GM23338 (cell line): ENCODE results near the gene EFHC2. TPM values are rescaled to one million over a fixed set of nuclear protein-coding genes. Genes with fewer than 3 reads are reported as not detected.

Source experiments
- ATAC-seq: fragments of 200-7000 bp; cut with Tn5 transposase; 3 replicates; pipeline ENCODE4 v1.9.1; 2020
- DNase-seq: peaks from one replicate; pipeline ENCODE4 v3.0.0-alpha.2; 2015; ENCODE audit warnings: low spot score
- H2AFZ ChIP-seq: fragments of 200-600 bp; sonication (generic); 2 replicates; pipeline ENCODE4 v1.8.0; 2016; ENCODE audit warnings: antibody characterized with exemption, mild to moderate bottlenecking, moderate library complexity
- H3F3A ChIP-seq: fragments of 200-600 bp; sonication (generic); replicated peaks from 2 replicates; pipeline ENCODE4 v1.8.0; 2017; ENCODE audit warnings: antibody characterized with exemption, mixed run types, low read depth
- H3K27ac ChIP-seq: fragments of 200-600 bp; sonication (generic); 2 replicates; pipeline ENCODE4 v1.6.1; 2016; ENCODE audit warnings: low read depth
- H3K27me3 ChIP-seq: fragments of 200-600 bp; sonication (generic); 2 replicates; pipeline ENCODE4 v1.8.0; 2016; ENCODE audit warnings: mild to moderate bottlenecking, mixed run types, moderate library complexity; ENCODE audit not compliant: insufficient read depth
- H3K36me3 ChIP-seq: fragments of 200-600 bp; sonication (generic); 2 replicates; pipeline ENCODE4 v1.8.0; 2016; ENCODE audit warnings: mild to moderate bottlenecking; ENCODE audit not compliant: insufficient read depth
- H3K4me1 ChIP-seq: fragments of 200-600 bp; sonication (generic); 2 replicates; pipeline ENCODE4 v1.8.0; 2016; ENCODE audit warnings: mild to moderate bottlenecking, moderate library complexity; ENCODE audit not compliant: insufficient read depth
- H3K4me2 ChIP-seq: fragments of 200-600 bp; sonication (generic); 2 replicates; pipeline ENCODE4 v1.7.1; 2017; ENCODE audit warnings: mixed run types
- H3K4me3 ChIP-seq: fragments of 200-600 bp; sonication (generic); 2 replicates; pipeline ENCODE4 v1.6.1; 2016; ENCODE audit warnings: mixed run types
- H3K79me2 ChIP-seq: fragments of 200-600 bp; sonication (generic); replicated peaks from 2 replicates; pipeline ENCODE4 v1.8.0; 2017; ENCODE audit warnings: mild to moderate bottlenecking; ENCODE audit not compliant: insufficient read depth
- H3K9me2 ChIP-seq: fragments of 200-600 bp; sonication (generic); 2 replicates; pipeline ENCODE4 v1.8.0; 2017; ENCODE audit not compliant: insufficient read depth
- H4K20me1 ChIP-seq: fragments of 200-600 bp; sonication (generic); replicated peaks from 2 replicates; pipeline ENCODE4 v1.8.0; 2017; ENCODE audit warnings: mild to moderate bottlenecking; ENCODE audit not compliant: insufficient read depth
- H3K27ac Mint-ChIP-seq: 2 replicates; pipeline ENCODE4 v1.8.0; 2020; ENCODE audit warnings: inconsistent platforms, mild to moderate bottlenecking, moderate library complexity, mixed read lengths
- H3K27me3 Mint-ChIP-seq: 3 replicates; pipeline ENCODE4 v1.8.0; 2022; ENCODE audit warnings: low read depth, mild to moderate bottlenecking, moderate library complexity, mixed read lengths, inconsistent platforms; ENCODE audit not compliant: insufficient read depth, poor library complexity
- H3K36me3 Mint-ChIP-seq: 3 replicates; pipeline ENCODE4 v1.8.0; 2021; ENCODE audit warnings: low read depth, mild to moderate bottlenecking, inconsistent platforms, moderate library complexity, mixed read lengths
- H3K4me1 Mint-ChIP-seq: 3 replicates; pipeline ENCODE4 v1.8.0; 2020; ENCODE audit warnings: mild to moderate bottlenecking, inconsistent platforms, mixed read lengths
- H3K4me3 Mint-ChIP-seq: 3 replicates; pipeline ENCODE4 v1.8.0; 2021; ENCODE audit warnings: moderate library complexity, mild to moderate bottlenecking, inconsistent platforms, mixed read lengths
- H3K9me3 Mint-ChIP-seq: 3 replicates; pipeline ENCODE4 v1.8.0; 2020; ENCODE audit warnings: moderate library complexity, mild to moderate bottlenecking, inconsistent platforms, mixed read lengths
- CREB1 ChIP-seq: fragments of 250-450 bp; sonication (Bioruptor Pico); IDR thresholded peaks from 2 replicates; pipeline ENCODE4 v1.5.0; 2020; ENCODE audit warnings: low read depth, mild to moderate bottlenecking, moderate library complexity
- CTCF ChIP-seq, 2 experiments: fragments of 200-600 bp in 1 of 2; sonication (generic) in 1 of 2; conservative IDR thresholded peaks; 2 replicates each; pipeline versions ENCODE4 v1.5.1 to v1.6.1; 2016 to 2017; ENCODE audit warnings: antibody characterized with exemption in 2 of 2, low read depth in 2 of 2, mild to moderate bottlenecking in 2 of 2, moderate library complexity in 1 of 2
- ETS1 ChIP-seq: IDR thresholded peaks from 2 replicates; pipeline ENCODE4 v1.6.1; 2016; ENCODE audit warnings: antibody characterized with exemption
- EZH2 ChIP-seq: fragments of 200-600 bp; sonication (generic); IDR thresholded peaks from one replicate; pipeline ENCODE4 v1.8.0; 2017; ENCODE audit warnings: antibody characterized with exemption, mild to moderate bottlenecking, low read depth; ENCODE audit not compliant: unreplicated experiment
- EZH2phosphoT487 ChIP-seq: fragments of 200-600 bp; sonication (generic); IDR thresholded peaks from one replicate; pipeline ENCODE4 v1.8.1; 2018; ENCODE audit warnings: antibody characterized with exemption; ENCODE audit not compliant: unreplicated experiment
- JUNB ChIP-seq: IDR thresholded peaks from one replicate; pipeline ENCODE4 v1.6.1; 2016; ENCODE audit warnings: antibody characterized with exemption; ENCODE audit not compliant: unreplicated experiment
- NANOG ChIP-seq: IDR thresholded peaks from 2 replicates; pipeline ENCODE4 v1.6.1; 2016; ENCODE audit warnings: antibody characterized with exemption, borderline replicate concordance
- POLR2AphosphoS5 ChIP-seq: IDR thresholded peaks from 2 replicates; pipeline ENCODE4 v1.6.1; 2016; ENCODE audit warnings: antibody characterized with exemption, low read depth
- REST ChIP-seq: IDR thresholded peaks from one replicate; pipeline ENCODE4 v1.6.1; 2018; ENCODE audit warnings: antibody characterized with exemption; ENCODE audit not compliant: unreplicated experiment
- STAT1 ChIP-seq: IDR thresholded peaks from one replicate; pipeline ENCODE4 v1.6.1; 2016; ENCODE audit warnings: antibody characterized with exemption; ENCODE audit not compliant: unreplicated experiment
- ZNF114 ChIP-seq: fragments of 250-450 bp; sonication (Bioruptor Pico); IDR thresholded peaks from 2 replicates; pipeline ENCODE4 v1.5.0; 2020; ENCODE audit warnings: mild to moderate bottlenecking, moderate library complexity
- ZNF331 ChIP-seq: fragments of 250-450 bp; sonication (Bioruptor Pico); IDR thresholded peaks from 2 replicates; pipeline ENCODE4 v1.5.0; 2020; ENCODE audit warnings: low read depth, mild to moderate bottlenecking, moderate library complexity
- polyA plus RNA-seq: library from polyadenylated mRNA; unstranded; fragments of >200 nt; fragmentation: Nextera tagmentation; extraction: Ambion mirVana; gene quantifications from 2 replicates; pipeline ENCODE4 v1.2.1, GENCODE V29; 2016
- total RNA-seq: library from RNA; depleted of rRNA; stranded (reverse); fragments of >200 nt; shearing (Covaris generic); gene quantifications from 2 replicates; pipeline ENCODE4 v1.2.3, GENCODE V29; 2014
- TF ChIP-seq, protein P1 (sequence below): fragments of 250-450 bp; sonication (Bioruptor Pico); IDR thresholded peaks from 2 replicates; pipeline ENCODE4 v1.5.0; 2020; ENCODE audit warnings: mild to moderate bottlenecking, moderate library complexity

The EFHC2 gene
- total and polyA plus RNA-seq, 2 experiments from 2014 or later: 3.1 to 3.2 TPM

DNA sequence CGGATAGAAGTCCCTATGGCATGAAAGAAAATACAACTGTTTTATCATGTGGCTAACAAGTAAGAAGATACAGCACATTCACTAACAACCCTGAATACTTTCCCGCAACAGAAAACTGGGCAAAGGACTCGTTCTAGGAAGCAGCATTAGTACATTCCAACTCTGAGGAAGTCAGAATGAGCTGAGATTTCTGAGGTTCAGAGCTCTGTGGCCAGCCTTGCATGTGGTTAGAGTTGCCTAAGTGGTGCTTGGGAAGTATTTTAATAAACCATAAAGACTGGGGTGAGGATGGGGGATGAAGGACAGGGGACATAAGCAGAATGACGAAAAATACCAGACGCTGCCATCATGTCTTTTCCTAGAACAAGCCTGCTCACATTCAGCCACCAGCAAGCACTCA is 82.2 kb downstream of the EFHC2 start:
- no peak for DNase-seq
- Histone ChIP-seq H3K79me2 (no peaks in the 10 kb centered on the region), H3K27me3 (no peaks in the 10 kb centered on the region), H3K4me3 (no peak overlapping the region), H3K27ac (no peak overlapping the region), H3K4me2 (no peak overlapping the region), H3K4me1 (no peaks in the 10 kb centered on the region), H4K20me1 (no peaks in the 10 kb centered on the region), H3K36me3 (no peaks in the 10 kb centered on the region), H3F3A (no peaks in the 10 kb centered on the region), H2AFZ (no peak overlapping the region), H3K9me2 (no peaks in the 10 kb centered on the region)
- Mint-ChIP-seq H3K4me1 (peaks cover 5% of the 10 kb centered on the region; the same call in 1 of the 3 replicates), H3K4me3 (no peak overlapping the region), H3K9me3 (no peaks in the 10 kb centered on the region; the same call in 2 of the 3 replicates), H3K36me3 (no peaks in the 10 kb centered on the region), H3K27ac (no peak overlapping the region), H3K27me3 (no peaks in the 10 kb centered on the region)
- no peak for ATAC-seq
- TF ChIP-seq EZH2phosphoT487: no peak
- TF ChIP-seq ETS1: no peak
- TF ChIP-seq CREB1 (CRISPR knock-in tag): no peak
- TF ChIP-seq ZNF114 (CRISPR knock-in tag): no peak
- TF ChIP-seq STAT1: no peak
- no peak for TF ChIP-seq NANOG
- TF ChIP-seq, protein P1, sequence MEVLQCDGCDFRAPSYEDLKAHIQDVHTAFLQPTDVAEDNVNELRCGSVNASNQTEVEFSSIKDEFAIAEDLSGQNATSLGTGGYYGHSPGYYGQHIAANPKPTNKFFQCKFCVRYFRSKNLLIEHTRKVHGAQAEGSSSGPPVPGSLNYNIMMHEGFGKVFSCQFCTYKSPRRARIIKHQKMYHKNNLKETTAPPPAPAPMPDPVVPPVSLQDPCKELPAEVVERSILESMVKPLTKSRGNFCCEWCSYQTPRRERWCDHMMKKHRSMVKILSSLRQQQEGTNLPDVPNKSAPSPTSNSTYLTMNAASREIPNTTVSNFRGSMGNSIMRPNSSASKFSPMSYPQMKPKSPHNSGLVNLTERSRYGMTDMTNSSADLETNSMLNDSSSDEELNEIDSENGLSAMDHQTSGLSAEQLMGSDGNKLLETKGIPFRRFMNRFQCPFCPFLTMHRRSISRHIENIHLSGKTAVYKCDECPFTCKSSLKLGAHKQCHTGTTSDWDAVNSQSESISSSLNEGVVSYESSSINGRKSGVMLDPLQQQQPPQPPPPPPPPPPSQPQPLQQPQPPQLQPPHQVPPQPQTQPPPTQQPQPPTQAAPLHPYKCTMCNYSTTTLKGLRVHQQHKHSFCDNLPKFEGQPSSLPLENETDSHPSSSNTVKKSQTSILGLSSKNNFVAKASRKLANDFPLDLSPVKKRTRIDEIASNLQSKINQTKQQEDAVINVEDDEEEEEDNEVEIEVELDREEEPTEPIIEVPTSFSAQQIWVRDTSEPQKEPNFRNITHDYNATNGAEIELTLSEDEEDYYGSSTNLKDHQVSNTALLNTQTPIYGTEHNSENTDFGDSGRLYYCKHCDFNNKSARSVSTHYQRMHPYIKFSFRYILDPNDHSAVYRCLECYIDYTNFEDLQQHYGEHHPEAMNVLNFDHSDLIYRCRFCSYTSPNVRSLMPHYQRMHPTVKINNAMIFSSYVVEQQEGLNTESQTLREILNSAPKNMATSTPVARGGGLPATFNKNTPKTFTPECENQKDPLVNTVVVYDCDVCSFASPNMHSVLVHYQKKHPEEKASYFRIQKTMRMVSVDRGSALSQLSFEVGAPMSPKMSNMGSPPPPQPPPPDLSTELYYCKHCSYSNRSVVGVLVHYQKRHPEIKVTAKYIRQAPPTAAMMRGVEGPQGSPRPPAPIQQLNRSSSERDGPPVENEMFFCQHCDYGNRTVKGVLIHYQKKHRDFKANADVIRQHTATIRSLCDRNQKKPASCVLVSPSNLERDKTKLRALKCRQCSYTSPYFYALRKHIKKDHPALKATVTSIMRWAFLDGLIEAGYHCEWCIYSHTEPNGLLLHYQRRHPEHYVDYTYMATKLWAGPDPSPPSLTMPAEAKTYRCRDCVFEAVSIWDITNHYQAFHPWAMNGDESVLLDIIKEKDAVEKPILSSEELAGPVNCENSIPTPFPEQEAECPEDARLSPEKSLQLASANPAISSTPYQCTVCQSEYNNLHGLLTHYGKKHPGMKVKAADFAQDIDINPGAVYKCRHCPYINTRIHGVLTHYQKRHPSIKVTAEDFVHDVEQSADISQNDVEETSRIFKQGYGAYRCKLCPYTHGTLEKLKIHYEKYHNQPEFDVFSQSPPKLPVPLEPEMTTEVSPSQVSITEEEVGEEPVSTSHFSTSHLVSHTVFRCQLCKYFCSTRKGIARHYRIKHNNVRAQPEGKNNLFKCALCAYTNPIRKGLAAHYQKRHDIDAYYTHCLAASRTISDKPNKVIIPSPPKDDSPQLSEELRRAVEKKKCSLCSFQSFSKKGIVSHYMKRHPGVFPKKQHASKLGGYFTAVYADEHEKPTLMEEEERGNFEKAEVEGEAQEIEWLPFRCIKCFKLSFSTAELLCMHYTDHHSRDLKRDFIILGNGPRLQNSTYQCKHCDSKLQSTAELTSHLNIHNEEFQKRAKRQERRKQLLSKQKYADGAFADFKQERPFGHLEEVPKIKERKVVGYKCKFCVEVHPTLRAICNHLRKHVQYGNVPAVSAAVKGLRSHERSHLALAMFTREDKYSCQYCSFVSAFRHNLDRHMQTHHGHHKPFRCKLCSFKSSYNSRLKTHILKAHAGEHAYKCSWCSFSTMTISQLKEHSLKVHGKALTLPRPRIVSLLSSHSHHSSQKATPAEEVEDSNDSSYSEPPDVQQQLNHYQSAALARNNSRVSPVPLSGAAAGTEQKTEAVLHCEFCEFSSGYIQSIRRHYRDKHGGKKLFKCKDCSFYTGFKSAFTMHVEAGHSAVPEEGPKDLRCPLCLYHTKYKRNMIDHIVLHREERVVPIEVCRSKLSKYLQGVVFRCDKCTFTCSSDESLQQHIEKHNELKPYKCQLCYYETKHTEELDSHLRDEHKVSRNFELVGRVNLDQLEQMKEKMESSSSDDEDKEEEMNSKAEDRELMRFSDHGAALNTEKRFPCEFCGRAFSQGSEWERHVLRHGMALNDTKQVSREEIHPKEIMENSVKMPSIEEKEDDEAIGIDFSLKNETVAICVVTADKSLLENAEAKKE: no peak
- TF ChIP-seq CTCF (conservative IDR thresholded peaks at IDR 0.05; ENCODE audit: low read depth in 2 of 2): no peak
- TF ChIP-seq POLR2AphosphoS5: no peak
- no peak for TF ChIP-seq JUNB
- TF ChIP-seq REST: no peak
- TF ChIP-seq ZNF331 (CRISPR knock-in tag): no peak
- TF ChIP-seq EZH2: no peak
